Gastroesophageal sphincter (tissue), 4 donors: Measurements from ENCODE around the gene DPEP3. TPM values are rescaled to one million over a fixed set of nuclear protein-coding genes. Genes with fewer than 3 reads are reported as not detected.

Experiments used
- ATAC-seq: fragments of 150-250 bp; one replicate; pipeline ENCODE4 v1.9.1; 2016; ENCODE audit warnings: mild to moderate bottlenecking, moderate library complexity
- H3K27ac ChIP-seq, 4 donors: fragments of 200-600 bp; sonication (generic) in 3 of 4; 1 replicate in 3 of 4; 2 replicates in 1 of 4; pipeline ENCODE4 v1.5.1; 2016 to 2019
- H3K27me3 ChIP-seq: fragments of 200-600 bp; sonication (generic); one replicate; pipeline ENCODE4 v1.5.1; 2019
- H3K36me3 ChIP-seq, 2 donors: fragments of 200-600 bp; sonication (generic); one replicate each; pipeline ENCODE4 v1.5.1; 2019; ENCODE audit warnings: control low read depth in 1 of 2
- H3K4me1 ChIP-seq, 3 donors: fragments of 200-600 bp; sonication (generic); 1 replicate in 2 of 3; 2 replicates in 1 of 3; pipeline ENCODE4 v1.5.1; 2016 to 2019; ENCODE audit warnings: control low read depth in 2 of 3
- H3K4me3 ChIP-seq, 2 donors: fragments of 200-600 bp; sonication (generic); one replicate each; pipeline ENCODE4 v1.5.1; 2019; ENCODE audit warnings: mild to moderate bottlenecking in 1 of 2, moderate library complexity in 1 of 2
- H3K9me3 ChIP-seq, 3 donors: fragments of 200-600 bp; sonication (generic); one replicate each; pipeline ENCODE4 v1.5.1; 2017 to 2019; ENCODE audit warnings: control low read depth in 2 of 3
- EP300 ChIP-seq: sonication (generic); formaldehyde crosslinking; IDR thresholded peaks from one replicate; pipeline ENCODE4 v1.6.1; 2017; ENCODE audit warnings: antibody characterized with exemption, mild to moderate bottlenecking
- POLR2A ChIP-seq, 2 donors: fragments of 450-650 bp; IDR thresholded peaks; one replicate each; pipeline ENCODE4 v1.6.1; 2017; ENCODE audit warnings: antibody characterized with exemption in 2 of 2, mild to moderate bottlenecking in 2 of 2, moderate library complexity in 1 of 2
- POLR2AphosphoS5 ChIP-seq: sonication (generic); formaldehyde crosslinking; IDR thresholded peaks from one replicate; pipeline ENCODE4 v1.6.1; 2017; ENCODE audit warnings: antibody characterized with exemption
- WGBS, 2 donors: methylation state at CpG; one replicate each; pipeline ENCODE4 v1.1.5; 2018; ENCODE audit warnings: low coverage in 1 of 2; 5-methylcytosine and 5-hydroxymethylcytosine counted together
- total RNA-seq, 4 donors: library from RNA; depleted of rRNA; stranded (reverse); fragments of >200 nt; gene quantifications; one replicate each; pipeline ENCODE4 v1.1.0, GENCODE V29; 2016
- TF ChIP-seq, protein P1 (sequence below), 4 experiments: fragments of 200-600 bp in 2 of 4; fragments of 450-650 bp in 2 of 4; sonication (generic) in 1 of 4; IDR thresholded peaks; one replicate each; pipeline ENCODE4 v1.5.1; 2017 to 2019; ENCODE audit warnings: antibody characterized with exemption in 4 of 4, mild to moderate bottlenecking in 2 of 4, moderate library complexity in 2 of 4

DPEP3 gene
- total RNA-seq, 4 donors from 2014 or later, result 1.4 TPM; not detected in 3

DNA sequence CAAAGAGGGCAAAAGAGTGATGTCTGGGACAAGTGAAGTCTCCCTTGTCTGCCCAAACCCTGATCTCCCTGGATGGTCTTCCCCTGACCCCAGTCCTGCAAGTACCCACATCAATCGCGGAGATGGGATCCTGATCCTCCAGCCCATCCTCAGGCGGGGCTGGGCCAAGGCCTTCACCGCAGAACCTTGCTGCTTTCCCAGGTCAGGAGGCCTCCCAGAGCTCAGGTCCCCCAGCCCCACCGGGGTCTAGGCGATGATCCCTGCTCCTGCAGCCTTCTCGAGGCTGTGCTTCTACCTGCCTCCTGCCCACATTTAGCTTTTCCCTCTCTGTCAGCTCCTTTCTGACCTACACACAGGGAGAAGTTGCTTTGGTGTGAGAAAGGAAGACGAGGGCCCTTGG is 18.2 kb downstream of the DPEP3 start:
- Histone ChIP-seq H3K27me3 (no peaks in the 10 kb centered on the region), H3K9me3 (no peaks in the 10 kb centered on the region), H3K4me1 (peaks cover 0 to 90% (median 63%) of the 10 kb centered on the region in 3 donors), H3K27ac (peak overlapping the region in 3 of 4 donors; percentile 76 to 100 (median 98)), H3K36me3 (peaks cover 0 to 65% of the 10 kb centered on the region in 2 donors), H3K4me3 (no peak overlapping the region)
- TF ChIP-seq POLR2A (IDR thresholded peaks at IDR 0.05), result no peak
- 83% methylated on average over 1 of the region's 8 CpGs; no CpG with 5 or more reads in 1 of the 2 donors for WGBS, 2 donors
- no peak for ATAC-seq

DNA sequence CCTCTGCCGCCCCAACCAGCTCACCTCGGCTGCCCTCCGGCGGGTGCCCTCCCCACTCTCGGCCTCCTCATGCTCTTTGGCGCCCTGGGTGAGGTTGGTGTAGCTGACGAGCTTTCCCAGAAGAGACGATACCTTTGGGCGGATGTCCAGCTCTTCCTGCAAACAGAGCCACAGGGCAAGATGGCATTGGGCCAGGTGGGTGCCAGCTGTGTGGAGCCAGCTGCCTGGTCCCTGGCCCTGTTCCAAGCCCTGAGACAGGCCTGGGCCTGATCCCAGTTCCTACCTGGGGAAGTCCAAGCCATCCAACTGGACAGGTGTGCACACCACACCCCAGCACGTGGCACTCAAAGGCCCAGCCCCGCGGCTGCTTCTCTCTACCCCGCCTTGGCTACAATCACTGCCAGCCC is 18.7 kb downstream of the DPEP3 start:
- Histone ChIP-seq H3K4me3 (no peak overlapping the region), H3K9me3 (no peaks in the 10 kb centered on the region), H3K4me1 (peaks cover 0 to 84% (median 57%) of the 10 kb centered on the region in 3 donors), H3K27me3 (no peaks in the 10 kb centered on the region), H3K36me3 (peaks cover 0 to 70% of the 10 kb centered on the region in 2 donors), H3K27ac (peak overlapping the region in 3 of 4 donors; percentile 76 to 100 (median 98))
- 33% methylated on average over 1 of the region's 13 CpGs; no CpG with 5 or more reads in 1 of the 2 donors for WGBS, 2 donors
- ATAC-seq, result no peak
- TF ChIP-seq, protein P1, sequence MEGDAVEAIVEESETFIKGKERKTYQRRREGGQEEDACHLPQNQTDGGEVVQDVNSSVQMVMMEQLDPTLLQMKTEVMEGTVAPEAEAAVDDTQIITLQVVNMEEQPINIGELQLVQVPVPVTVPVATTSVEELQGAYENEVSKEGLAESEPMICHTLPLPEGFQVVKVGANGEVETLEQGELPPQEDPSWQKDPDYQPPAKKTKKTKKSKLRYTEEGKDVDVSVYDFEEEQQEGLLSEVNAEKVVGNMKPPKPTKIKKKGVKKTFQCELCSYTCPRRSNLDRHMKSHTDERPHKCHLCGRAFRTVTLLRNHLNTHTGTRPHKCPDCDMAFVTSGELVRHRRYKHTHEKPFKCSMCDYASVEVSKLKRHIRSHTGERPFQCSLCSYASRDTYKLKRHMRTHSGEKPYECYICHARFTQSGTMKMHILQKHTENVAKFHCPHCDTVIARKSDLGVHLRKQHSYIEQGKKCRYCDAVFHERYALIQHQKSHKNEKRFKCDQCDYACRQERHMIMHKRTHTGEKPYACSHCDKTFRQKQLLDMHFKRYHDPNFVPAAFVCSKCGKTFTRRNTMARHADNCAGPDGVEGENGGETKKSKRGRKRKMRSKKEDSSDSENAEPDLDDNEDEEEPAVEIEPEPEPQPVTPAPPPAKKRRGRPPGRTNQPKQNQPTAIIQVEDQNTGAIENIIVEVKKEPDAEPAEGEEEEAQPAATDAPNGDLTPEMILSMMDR (IDR thresholded peaks at IDR 0.05), result no peak
- TF ChIP-seq EP300 (no peak), POLR2A (IDR thresholded peaks at IDR 0.05) (no peak), POLR2AphosphoS5 (no peak)

DNA sequence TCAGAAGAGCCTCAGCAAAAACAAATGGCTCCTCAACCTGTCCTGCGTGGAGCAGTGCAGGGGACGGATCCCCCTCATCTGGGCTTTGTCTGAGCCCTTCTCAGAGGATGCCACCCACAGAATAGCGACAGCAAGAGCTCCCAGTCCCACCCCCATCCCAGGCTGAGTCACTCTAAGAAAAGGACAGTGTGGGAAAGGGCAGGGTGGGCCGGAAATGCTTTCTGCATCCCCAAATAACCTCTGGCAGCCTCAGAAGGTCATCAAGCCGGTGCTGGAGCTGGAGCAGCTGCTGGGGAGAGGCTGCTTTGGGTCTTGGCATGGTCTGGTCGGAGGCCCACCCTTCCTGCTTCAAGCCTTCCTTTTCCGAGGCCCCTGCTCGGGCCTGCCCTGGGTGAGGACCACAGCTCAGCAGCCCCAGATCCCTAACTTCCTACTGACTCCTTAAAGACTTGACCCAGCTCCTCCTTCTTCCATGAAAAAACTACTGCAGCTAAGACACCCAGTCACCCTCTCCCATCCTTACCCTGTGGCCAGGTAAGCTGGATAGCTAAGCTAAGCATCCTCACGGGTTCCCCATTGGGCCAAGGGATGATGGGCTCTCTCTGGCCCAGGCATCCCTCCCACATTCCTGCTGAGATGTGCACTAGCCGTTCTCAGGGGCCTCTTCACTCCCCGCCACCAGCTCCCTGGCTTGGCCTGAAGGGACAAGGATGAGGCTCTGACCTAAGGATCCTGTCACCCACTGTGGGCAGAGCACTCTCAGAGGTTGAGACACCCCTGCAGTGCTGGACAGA is 20.6 kb downstream of the DPEP3 start:
- Histone ChIP-seq H3K4me3 (no peak overlapping the region), H3K4me1 (peaks cover 0 to 70% (median 41%) of the 10 kb centered on the region in 3 donors), H3K27me3 (no peaks in the 10 kb centered on the region), H3K36me3 (peaks cover 0 to 89% of the 10 kb centered on the region in 2 donors), H3K9me3 (no peaks in the 10 kb centered on the region), H3K27ac (peak overlapping the region; percentile 2 to 100 (median 87))
- TF ChIP-seq, protein P1 (IDR thresholded peaks at IDR 0.05), result no peak
- no peak for TF ChIP-seq POLR2A (IDR thresholded peaks at IDR 0.05)
- TF ChIP-seq EP300, result no peak
- TF ChIP-seq POLR2AphosphoS5, result peak; percentile 76
- ATAC-seq, result peak; percentile 88
- WGBS, 2 donors, result 38 to 40% methylated on average over 1 to 2 of the region's 11 CpGs

DNA sequence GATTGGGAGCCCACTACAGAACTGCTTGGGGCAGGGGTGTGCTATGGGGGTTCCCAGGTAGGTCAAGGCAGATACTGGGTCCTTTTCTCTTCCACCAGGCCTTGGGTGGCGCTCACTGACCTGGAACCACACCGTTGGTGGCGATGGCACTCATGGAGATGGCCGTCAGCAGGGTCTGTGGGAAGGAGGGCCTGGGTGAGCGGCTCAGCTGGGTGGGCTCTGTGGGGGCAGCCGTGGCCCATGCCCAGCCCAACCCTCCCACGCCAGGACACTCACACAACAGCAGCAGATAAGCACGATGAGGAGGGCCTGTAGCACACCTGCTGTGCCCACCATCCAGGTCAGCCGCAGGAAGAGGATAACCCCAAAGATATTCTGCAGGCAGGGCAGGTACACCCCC is 22.7 kb downstream of the DPEP3 start:
- no peak overlapping the region for H3K4me3 ChIP-seq
- ATAC-seq, result no peak
- WGBS, 2 donors, result 100% methylated on average over 1 of the region's 9 CpGs; no CpG with 5 or more reads in 1 of the 2 donors
- peaks cover 0 to 100% of the 10 kb centered on the region in 2 donors for H3K36me3 ChIP-seq
- H3K4me1 ChIP-seq, result peaks cover 0 to 62% (median 22%) of the 10 kb centered on the region in 3 donors
- H3K9me3 ChIP-seq, result no peaks in the 10 kb centered on the region
- TF ChIP-seq EP300, result no peak
- no peak for TF ChIP-seq POLR2AphosphoS5
- no peak for TF ChIP-seq POLR2A (IDR thresholded peaks at IDR 0.05)
- TF ChIP-seq, protein P1 (IDR thresholded peaks at IDR 0.05), result no peak
- no peaks in the 10 kb centered on the region for H3K27me3 ChIP-seq
- H3K27ac ChIP-seq, result peak overlapping the region in 3 of 4 donors; percentile 13 to 100 (median 98)

DNA sequence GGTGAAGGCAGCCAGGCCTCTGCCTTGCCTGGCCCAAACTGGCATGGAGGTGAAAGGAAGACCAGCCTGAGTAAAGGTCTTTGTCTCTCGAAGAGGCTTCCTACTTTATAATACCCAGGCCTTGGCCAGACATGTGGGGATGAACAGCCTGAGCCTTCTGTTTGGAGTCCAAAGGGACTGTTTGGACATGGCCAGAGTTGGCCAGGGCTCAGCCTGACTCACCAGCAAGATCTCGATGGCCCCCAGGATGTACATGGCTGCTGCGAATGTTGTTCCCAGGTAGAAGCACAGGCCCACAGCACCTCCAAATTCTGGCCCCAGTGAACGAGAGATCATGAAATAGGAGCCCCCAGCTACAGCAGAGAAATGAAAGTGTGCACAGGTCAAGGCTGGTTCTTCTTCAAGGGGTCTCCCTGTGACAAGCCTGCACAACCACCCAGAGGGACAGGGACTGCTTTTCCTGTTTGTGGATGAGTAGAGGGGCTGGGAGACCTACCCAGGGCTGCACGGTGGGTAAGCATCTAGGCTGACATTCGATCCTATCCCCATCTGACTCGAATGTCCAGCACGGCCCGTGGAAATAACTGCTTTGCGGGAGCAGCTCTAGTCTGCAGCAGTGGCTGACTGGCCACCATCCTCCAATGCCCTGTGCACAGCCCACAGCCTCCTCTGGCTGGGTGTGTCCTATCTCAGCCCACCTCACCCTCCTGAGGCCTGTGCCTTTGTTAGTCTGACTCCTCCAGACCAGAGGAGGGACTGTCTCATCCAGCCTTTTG is 25.7 kb downstream of the DPEP3 start:
- peak; percentile 41 for ATAC-seq
- no peak overlapping the region for H3K4me3 ChIP-seq
- no peaks in the 10 kb centered on the region for H3K27me3 ChIP-seq
- WGBS, 2 donors, result 80 to 83% methylated on average over 1 to 2 of the region's 10 CpGs
- peak overlapping the region in 3 of 4 donors; percentile 14 to 41 (median 27) for H3K27ac ChIP-seq
- TF ChIP-seq EP300 (no peak), POLR2AphosphoS5 (no peak), POLR2A (IDR thresholded peaks at IDR 0.05) (no peak)
- no peaks in the 10 kb centered on the region for H3K9me3 ChIP-seq
- peaks cover 0 to 100% of the 10 kb centered on the region in 2 donors for H3K36me3 ChIP-seq
- H3K4me1 ChIP-seq, result peaks cover 0 to 53% (median 20%) of the 10 kb centered on the region in 3 donors
